HG02759 (cell line): ENCODE measurements around the gene RHEX.
"Not testable (repeated sequence)": the region's sequence is repeated elsewhere in the genome, so short reads cannot be mapped to it uniquely, and the experiment has no call there.

Experiments used
- ATAC-seq: cut with Tn5 transposase; IDR thresholded peaks from one replicate; pipeline ENCODE4 v1.9.1; 2021; ENCODE audit warnings: mild to moderate bottlenecking, moderate library complexity; ENCODE audit not compliant: unreplicated experiment

RHEX gene

GRCh38 chr1:206029484-206029883, 23.5 kb upstream of the RHEX start:
- ATAC-seq: no peak

- no peak for ATAC-seq
Measured at GRCh38 chr1:206030191-206030590, 22.8 kb upstream of the RHEX start.

GRCh38 chr1:206030714-206031113, 22.3 kb upstream of the RHEX start:
- peak; percentile 75 for ATAC-seq

GRCh38 chr1:206032380-206033140, 20.4 kb upstream of the RHEX start:
- no peak for ATAC-seq

- ATAC-seq: no peak
Measured at GRCh38 chr1:206035027-206035426, 17.9 kb upstream of the RHEX start.

GRCh38 chr1:206036663-206037455, 16.1 kb upstream of the RHEX start:
- no peak for ATAC-seq

GRCh38 chr1:206037581-206037980, 15.4 kb upstream of the RHEX start:
- ATAC-seq: no peak

- no peak for ATAC-seq
Measured at GRCh38 chr1:206039046-206039973, 13.7 kb upstream of the RHEX start.

- ATAC-seq: no peak
Measured at GRCh38 chr1:206040328-206040727, 12.6 kb upstream of the RHEX start.

GRCh38 chr1:206041640-206042039, 11.3 kb upstream of the RHEX start:
- peak; percentile 72 for ATAC-seq

GRCh38 chr1:206047271-206047670, 5.7 kb upstream of the RHEX start:
- ATAC-seq: no peak

GRCh38 chr1:206048582-206048981, 4.4 kb upstream of the RHEX start:
- ATAC-seq: no peak

- ATAC-seq: peak; percentile 34
Measured at GRCh38 chr1:206049293-206049692, 3.7 kb upstream of the RHEX start.

- ATAC-seq: no peak
Measured at GRCh38 chr1:206049919-206050600, 2.9 kb upstream of the RHEX start.

GRCh38 chr1:206050655-206051235, 2.2 kb upstream of the RHEX start:
- ATAC-seq: peak; percentile 88

GRCh38 chr1:206052231-206052865, 625 bp upstream of the RHEX start:
- ATAC-seq: not testable (repeated sequence)

- ATAC-seq: not testable (repeated sequence)
Measured at GRCh38 chr1:206053616-206054015, 643 bp downstream of the RHEX start.

- not testable (repeated sequence) for ATAC-seq
Measured at GRCh38 chr1:206055069-206055625, 2.2 kb downstream of the RHEX start.

GRCh38 chr1:206055639-206056323, 2.8 kb downstream of the RHEX start:
- not testable (repeated sequence) for ATAC-seq
